ENCODE measurements around the gene KCNE4.

KCNE4 gene

DNA sequence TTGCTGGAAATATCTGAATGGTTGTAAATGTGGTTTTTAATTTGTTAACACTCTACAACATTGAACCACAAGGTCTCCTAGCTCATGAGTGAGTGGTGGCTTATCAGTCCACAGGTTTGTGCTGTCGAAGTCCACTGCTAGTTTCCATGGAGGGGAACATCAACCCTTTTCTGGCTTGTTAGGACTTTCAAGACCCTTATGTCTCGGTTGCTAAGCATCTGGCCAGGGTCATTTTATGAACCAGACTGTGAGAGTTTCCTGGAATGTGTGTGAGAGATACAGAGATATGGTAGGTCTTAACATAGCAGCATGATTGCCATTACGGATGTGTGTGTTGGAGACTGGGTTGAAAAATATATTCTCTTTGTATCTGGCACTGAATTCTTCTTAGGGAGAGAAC lies 36.9 kb downstream of the KCNE4 start:
- no peak for DNase-seq

DNA sequence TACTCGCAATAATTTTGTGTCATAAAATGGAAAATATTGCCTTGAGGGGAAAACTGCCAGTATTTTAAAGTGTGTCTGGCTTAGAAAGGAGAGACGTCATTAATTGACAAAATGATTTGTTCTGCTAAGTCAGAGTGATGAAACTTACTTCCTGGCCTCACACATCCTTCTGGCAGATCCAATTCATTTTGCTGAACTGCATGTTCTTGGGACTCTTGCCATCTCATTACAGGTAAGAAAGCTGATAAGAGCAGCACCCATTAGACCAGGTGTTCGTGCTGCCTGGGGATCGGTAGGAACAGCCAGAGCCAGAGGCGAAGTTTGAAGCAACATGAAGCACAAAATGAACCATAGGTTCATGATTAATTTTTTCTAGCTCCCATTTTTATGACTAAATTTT lies 38.0 kb downstream of the KCNE4 start:
- DNase-seq = no peak

DNA sequence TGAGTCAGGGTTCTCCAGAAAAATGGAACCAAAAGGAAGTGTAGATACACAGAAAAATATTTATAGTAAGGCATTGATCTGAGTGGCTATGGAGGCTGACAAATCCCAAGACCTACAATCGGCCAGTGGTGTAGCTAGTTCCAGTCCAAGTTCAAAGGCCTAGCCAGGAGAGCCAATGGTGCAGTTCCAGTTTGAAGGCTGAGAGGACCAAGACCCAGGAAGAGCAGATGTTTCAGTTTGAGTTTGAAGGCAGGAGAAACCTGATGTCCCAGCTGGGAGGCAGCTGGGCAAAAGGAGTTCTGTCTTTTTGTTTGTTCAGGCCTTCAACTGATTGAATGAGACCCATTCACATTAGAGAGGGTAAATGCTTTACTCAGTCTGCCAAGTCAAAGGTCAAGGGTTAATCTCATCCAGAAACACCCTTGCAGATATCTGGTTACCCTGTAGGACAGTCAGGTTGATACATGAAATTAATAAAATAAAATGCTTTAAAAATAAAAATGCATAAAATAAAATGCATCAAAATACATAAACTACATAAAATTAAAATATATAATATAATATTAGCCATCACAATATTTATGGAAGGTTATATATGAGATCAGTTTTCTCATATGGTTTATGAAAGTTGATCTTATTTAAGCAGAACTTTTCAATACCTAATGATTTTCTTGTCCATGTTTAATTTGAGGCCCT lies 38.7 kb downstream of the KCNE4 start:
- DNase-seq = no peak

DNA sequence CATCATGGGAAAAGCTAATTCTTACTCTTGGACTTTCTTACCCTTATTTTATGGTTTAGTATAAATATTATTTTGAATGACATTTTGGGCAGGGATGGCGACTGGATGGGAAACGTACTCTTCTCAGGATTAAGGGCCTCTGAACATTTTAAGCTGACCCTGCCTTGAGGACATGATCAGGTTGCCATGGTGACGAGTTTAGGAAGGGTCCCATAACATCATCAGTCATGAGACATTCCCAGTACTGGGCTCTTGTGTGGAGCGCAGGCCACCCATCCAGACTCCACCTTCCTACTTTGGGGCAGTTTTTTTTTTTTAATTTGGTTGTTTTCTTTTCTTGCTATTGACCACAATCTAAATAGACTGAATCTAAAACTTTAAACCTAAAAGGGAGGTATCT lies 40.7 kb downstream of the KCNE4 start:
- no peak for DNase-seq

DNA sequence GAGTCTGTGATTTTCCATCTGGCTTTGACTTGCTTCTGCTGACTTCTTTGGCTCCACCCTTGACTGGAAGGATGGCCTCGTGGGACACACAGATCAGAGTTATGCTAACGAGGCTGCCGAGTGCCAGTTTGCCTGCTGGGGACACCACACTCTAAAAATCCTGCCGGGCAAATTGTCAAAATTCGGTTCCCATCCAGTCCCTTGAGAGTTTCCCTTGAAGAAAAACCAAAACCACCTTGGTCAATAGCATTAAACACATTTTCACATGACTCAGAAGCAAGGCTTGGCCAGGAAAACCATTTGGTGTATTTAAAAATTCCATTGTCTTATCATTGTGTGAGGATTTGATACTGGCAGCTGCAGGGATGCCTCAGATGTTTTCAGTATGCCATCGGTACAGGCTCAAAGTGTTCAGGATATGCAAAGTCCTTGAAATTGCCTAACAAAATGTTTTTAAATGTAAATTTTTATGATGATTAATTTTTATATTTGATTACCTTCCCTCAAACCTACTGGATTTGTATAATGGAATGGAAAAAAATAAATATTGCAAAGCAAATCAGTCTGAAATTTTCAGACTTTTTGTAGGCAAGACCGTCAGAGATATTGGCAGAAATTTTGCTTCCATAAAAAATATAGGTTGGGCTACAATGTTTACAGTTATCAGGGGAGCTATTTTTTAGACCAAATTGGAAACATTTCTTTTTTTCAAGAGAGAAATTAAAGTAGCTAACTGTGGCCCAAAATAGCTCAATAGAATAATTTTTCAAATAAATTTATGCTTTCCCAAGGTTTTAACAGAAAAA lies 41.6 kb downstream of the KCNE4 start:
- no peak for DNase-seq

DNA sequence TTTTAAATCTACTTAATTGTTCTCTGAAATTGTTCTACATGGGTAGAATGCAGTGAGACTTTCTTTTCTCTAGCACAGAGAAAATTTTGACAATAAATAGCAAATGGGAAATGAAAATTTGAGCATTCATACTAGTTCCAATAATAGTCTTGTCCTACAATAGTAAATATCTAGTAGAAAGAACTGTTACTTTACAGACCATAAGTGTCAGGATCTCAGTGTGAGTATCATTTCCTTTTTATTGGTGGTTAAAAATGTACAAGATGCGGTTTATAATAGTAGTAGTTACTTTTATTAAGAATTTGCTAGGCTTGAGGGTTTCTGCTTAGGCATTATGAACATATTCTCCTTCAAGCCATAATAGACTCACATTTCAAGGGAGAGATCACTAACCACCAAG lies 43.2 kb downstream of the KCNE4 start:
- DNase-seq = no peak

DNA sequence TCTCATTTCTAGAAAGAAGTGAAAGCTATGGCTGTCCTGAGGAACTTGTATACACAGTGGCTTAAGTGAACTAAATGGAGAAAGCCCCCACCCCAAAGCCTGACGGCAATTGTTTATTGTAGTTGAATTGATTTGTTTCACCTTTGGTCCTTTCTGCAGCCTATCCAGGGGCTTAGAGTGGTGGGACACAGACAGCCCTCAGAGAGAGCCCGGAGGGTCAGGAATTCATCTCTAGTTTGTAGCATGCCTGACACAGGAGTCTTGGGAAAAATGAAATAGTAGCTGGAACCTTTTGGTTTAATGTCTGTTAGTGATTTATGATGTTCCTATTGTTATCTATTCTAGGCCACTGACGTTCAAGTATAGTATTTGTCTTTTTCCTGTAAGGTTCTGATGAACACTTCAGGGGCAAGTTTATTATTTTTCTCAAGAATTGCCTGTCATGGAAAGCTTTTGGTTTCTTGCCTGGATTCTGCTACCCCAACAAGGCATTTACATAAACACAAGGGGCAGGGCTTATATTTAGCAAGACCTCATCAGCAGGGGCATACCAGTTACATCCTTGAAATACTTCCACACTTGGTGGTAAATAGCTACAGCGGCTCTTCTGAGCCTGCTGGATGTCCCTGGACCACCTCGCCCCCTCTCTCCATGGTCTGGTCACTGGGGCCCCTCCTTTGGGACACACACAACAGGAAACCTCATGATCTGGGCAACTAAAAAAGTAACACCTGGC lies 44.4 kb downstream of the KCNE4 start:
- no peak for DNase-seq

DNA sequence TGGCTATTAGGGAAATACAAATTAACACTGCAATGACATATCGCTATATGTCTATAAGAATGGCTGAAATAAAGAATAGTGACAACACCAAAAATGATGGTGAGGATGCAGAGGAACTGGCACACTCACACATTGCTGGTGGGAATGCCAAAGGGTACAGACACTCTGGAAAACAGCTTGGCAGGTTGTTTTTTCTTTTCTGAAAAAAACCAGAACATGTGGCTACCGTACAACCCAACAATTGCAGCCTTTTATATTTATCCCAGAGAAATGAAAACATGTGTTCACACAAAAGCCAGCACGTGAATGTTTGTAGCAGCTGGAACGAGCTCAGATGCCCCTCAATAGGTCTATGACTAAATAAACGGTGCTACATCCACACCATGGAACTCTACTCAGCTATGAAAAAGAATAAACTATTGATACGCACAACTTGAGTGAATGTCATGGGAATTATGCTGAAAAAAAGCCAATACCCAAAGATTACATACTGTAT lies 45.9 kb downstream of the KCNE4 start:
- no peak for DNase-seq

DNA sequence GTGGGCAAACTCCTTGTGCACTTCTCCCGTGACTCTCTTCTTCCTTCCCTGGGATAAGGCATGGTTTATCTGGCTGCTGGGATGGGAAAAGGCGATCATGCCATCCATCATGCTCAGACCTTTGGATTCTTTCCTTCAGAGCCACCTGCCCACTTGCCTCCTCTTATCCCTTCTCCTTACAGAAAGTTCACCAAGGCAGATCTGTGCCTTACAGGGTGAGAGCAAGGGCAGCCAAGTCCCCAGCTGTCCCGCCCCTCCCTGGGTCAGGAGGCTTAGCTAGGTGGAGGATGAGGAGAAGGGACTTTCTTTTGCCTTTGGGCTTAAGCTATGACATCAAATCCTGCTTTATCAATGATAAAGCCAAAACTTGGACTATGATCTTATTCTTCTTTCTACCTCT lies 47.6 kb downstream of the KCNE4 start:
- no peak for DNase-seq

DNA sequence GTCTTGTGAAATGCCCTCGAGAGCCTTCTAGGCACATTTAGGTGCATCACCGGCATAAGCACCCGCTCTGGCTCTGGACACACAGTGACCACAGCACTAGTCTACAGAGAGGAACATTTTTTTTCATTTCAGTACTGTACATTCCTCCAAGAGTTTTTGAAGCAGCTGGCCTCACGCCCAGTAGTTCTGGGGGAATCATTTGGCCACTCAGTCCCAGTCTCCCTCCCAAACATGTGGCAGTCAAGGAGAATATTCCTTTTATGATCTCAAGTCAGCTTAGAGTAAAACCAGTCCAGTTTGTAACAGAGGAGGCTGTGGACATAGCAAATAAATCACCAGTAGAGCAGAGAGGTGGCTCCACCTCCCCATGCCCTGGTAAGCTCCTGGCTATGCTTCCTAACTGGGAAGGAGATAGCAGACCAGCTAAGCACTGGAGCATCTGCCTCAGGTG lies 48.1 kb downstream of the KCNE4 start:
- no peak for DNase-seq

DNA sequence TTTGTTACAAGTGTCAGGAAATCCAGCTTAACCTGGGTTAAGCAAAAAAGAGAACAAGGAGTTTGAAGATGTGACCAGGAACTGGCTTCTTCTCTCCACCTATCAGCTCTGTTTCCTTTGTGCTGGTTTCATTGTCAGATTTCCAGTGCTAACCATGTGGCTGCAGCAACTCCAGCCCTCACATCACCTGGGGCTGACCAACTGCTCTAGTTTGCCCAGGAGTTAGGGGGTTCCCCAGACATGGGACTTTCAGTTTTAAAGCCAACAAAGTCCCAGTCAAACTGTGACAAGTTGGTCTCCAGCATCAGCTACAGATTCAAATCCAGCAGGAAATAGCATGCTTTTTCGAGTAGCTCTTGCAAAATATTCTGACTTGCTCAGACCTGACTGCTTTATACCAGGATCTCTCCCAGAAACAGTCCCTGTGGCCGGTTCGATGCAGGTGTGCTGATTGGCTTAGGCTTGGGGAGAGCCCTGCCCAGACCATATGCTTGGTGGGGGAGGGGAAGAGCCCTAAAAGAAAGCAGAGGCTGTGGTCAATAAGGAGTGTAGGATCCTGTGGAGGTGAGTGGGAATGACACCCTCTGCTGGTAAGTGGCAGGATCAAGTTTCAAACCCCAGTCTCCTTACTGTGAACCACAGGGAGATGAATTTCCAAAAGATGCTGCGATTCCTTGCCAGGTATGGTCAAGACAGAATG lies 49.5 kb downstream of the KCNE4 start:
- DNase-seq = peak in 1 of 2 experiments; percentile 17

DNA sequence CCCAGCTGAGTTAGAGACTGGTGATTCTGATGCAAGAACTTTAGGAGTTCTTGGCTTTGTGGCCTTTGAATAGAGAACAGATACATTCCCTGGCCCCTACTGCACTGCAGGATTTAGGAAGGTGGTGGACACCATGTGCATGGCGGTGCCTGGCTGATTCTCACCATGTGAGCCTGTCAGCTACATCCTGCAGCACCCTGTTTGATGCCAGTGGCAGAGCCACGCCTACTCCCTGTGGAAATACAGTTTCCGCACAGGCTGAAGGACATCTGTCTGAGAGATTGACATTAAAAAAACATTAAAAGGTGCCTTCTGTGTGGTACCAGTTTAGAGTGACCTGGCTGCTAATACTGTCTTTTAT lies 50.0 kb downstream of the KCNE4 start:
- DNase-seq = no peak

DNA sequence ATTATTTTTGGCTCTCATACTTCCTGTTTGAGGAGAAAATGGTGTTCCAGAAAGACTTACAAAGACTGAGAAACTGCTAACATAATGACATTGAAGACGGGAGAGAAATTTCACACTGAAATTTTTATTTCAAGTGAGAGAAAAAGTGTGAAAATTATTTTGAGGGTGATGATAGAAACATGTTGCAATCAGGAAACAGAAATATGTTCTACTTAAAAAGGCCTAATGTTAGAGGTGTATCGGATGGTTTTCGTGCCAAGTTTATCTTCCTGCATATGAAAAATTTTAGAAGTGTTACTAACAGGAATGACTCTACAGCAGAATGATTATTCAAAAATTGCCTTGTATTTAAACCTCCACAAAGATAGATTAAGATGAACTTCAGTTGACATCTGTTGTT lies 50.5 kb downstream of the KCNE4 start:
- no peak for DNase-seq

DNA sequence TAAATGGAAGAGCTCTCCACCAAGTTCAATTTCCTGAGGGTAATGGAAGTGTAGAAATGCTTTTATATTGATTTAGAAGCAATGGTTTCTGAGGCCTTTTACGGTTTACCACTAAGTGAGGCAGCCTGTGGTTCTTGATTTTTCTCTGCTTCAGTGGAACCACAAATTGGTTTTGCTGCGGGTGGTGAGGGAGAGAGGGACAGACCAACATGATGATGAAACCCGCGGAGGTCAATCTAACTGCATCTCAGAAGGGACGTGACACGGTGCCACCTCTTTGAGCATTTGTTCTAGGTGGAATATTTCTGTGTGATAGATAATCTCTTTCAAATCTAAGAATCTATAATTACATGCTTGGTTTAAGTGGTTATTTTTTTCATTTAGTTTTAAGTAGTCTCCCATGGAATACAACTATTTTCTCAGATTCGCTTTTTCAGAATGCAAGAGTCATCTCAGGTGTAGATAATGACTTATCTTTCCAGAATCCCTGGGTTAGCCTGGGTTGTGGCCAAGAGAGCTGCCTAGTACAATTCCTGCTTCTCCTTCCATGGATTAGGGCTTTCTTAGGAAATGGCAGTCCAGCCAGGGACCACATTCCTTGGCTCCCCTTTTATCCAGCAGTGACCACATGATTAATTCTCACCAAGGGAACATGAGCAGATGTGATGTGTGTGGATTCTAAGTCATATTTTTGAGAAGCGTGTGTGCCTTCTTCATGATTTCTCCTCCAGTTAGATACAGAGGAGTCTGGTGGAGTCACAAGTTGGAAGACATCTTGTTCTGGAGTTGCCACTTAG lies 52.5 kb downstream of the KCNE4 start:
- DNase-seq = no peak
